CD8-positive, alpha-beta memory T cell (primary cell): Measurements from ENCODE around the gene TFCP2L1. TPM values are rescaled to one million over a fixed set of nuclear protein-coding genes. Genes with fewer than 3 reads are reported as not detected.

Experiments used
- CTCF ChIA-PET: fragments of 350-600 bp; sonication (Branson Sonifier 250); formaldehyde crosslinking; loops from one replicate; lab custom pipeline; 2021; ENCODE audit warnings: antibody characterized with exemption; lab: Charles Lee
- POLR2A ChIA-PET: fragments of 350-600 bp; sonication (Branson Sonifier 250); formaldehyde crosslinking; loops from one replicate; lab custom pipeline; 2021; ENCODE audit warnings: antibody characterized with exemption; lab: Charles Lee
- DNase-seq, 5 donors: peaks; one replicate each; pipeline versions ENCODE4 v3.0.0 to v3.0.0-alpha.2; 2020 to 2022; ENCODE audit warnings: mixed read lengths in 1 of 5
- H3K27ac ChIP-seq: one replicate; pipeline ENCODE4 v1.7.0; 2013; ENCODE audit warnings: low read depth, mild to moderate bottlenecking, low read length, moderate library complexity
- H3K27me3 ChIP-seq: 2 replicates; pipeline ENCODE4 v1.7.0; 2013; ENCODE audit warnings: low read length, mild to moderate bottlenecking; ENCODE audit not compliant: insufficient read depth, poor library complexity, severe bottlenecking
- H3K36me3 ChIP-seq: 2 replicates; pipeline ENCODE4 v1.7.0; 2013; ENCODE audit warnings: mild to moderate bottlenecking, low read length, moderate library complexity; ENCODE audit not compliant: insufficient read depth
- H3K4me1 ChIP-seq: 2 replicates; pipeline ENCODE4 v1.7.0; 2013; ENCODE audit warnings: mild to moderate bottlenecking, low read length, moderate library complexity; ENCODE audit not compliant: insufficient read depth
- H3K4me3 ChIP-seq: 2 replicates; pipeline ENCODE4 v1.7.0; 2013; ENCODE audit warnings: mild to moderate bottlenecking, low read length
- H3K9me3 ChIP-seq: 2 replicates; pipeline ENCODE4 v1.7.0; 2013; ENCODE audit warnings: mild to moderate bottlenecking, low read length
- H3K27ac Mint-ChIP-seq, 8 donors: one replicate each; pipeline ENCODE4 v1.8.0; 2020 to 2021; ENCODE audit warnings: mixed read lengths in 8 of 8, mild to moderate bottlenecking in 6 of 8, inconsistent platforms in 3 of 8, moderate library complexity in 3 of 8
- H3K27me3 Mint-ChIP-seq, 2 donors: one replicate each; pipeline ENCODE4 v1.8.0; 2020 to 2021; ENCODE audit warnings: mixed read lengths in 2 of 2, mild to moderate bottlenecking in 1 of 2, moderate library complexity in 1 of 2
- H3K36me3 Mint-ChIP-seq, 3 donors: one replicate each; pipeline ENCODE4 v1.8.0; 2020 to 2021; ENCODE audit warnings: mixed read lengths in 3 of 3, inconsistent platforms in 1 of 3, mild to moderate bottlenecking in 1 of 3
- H3K4me1 Mint-ChIP-seq, 3 donors: one replicate each; pipeline ENCODE4 v1.8.0; 2020 to 2021; ENCODE audit warnings: mixed read lengths in 3 of 3, inconsistent platforms in 1 of 3, mild to moderate bottlenecking in 1 of 3
- H3K4me3 Mint-ChIP-seq, 7 donors: one replicate each; pipeline ENCODE4 v1.8.0; 2020 to 2021; ENCODE audit warnings: mixed read lengths in 7 of 7, mild to moderate bottlenecking in 6 of 7, moderate library complexity in 4 of 7, inconsistent platforms in 2 of 7
- H3K9me3 Mint-ChIP-seq, 5 donors: one replicate each; pipeline ENCODE4 v1.8.0; 2020 to 2022; ENCODE audit warnings: mixed read lengths in 5 of 5, mild to moderate bottlenecking in 3 of 5, moderate library complexity in 2 of 5, inconsistent platforms in 1 of 5
- polyA plus RNA-seq: library from polyadenylated mRNA; unstranded; fragments of 300-500 nt; fragmentation: Illumina TruSeq; gene quantifications from one replicate; pipeline ENCODE4 v1.2.3, GENCODE V29; 2021
- total RNA-seq, 2 experiments: library from RNA; stranded (reverse); gene quantifications; one replicate each; pipeline ENCODE4 v1.2.3, GENCODE V29; 2021

TFCP2L1 gene
- total and polyA plus RNA-seq, 3 experiments from 2014 or later: 0.11 to 0.45 (median 0.16) TPM

GRCh38 chr2:121202541-121203310, 82.3 kb downstream of the TFCP2L1 start:
- H3K4me1 ChIP-seq: no peaks in the 10 kb centered on the region
- CTCF ChIA-PET: no interaction called here

GRCh38 chr2:121201796-121202195, 83.2 kb downstream of the TFCP2L1 start:
- Mint-ChIP-seq H3K4me3 (no peak overlapping the region), H3K27me3 (no peaks in the 10 kb centered on the region), H3K36me3 (no peaks in the 10 kb centered on the region), H3K4me1 (no peaks in the 10 kb centered on the region), H3K27ac (no peak overlapping the region), H3K9me3 (no peaks in the 10 kb centered on the region)
- DNase-seq: no peak
- ChIA-PET POLR2A (no interaction called here), CTCF (no interaction called here)
- Histone ChIP-seq H3K9me3 (no peaks in the 10 kb centered on the region), H3K4me1 (no peaks in the 10 kb centered on the region), H3K36me3 (no peaks in the 10 kb centered on the region), H3K4me3 (no peak overlapping the region), H3K27me3 (no peaks in the 10 kb centered on the region), H3K27ac (no peak overlapping the region)

More at GRCh38 chr2:121202541-121203310, 82.3 kb downstream of the TFCP2L1 start:
- no peaks in the 10 kb centered on the region for H3K9me3 ChIP-seq
- no peaks in the 10 kb centered on the region for H3K27me3 ChIP-seq
- no peak overlapping the region for H3K27ac ChIP-seq
- H3K36me3 ChIP-seq: no peaks in the 10 kb centered on the region
- H3K4me3 ChIP-seq: no peak overlapping the region
- no peak for DNase-seq
- Mint-ChIP-seq H3K27ac (no peak overlapping the region), H3K27me3 (no peaks in the 10 kb centered on the region), H3K4me3 (no peak overlapping the region), H3K9me3 (no peaks in the 10 kb centered on the region), H3K36me3 (no peaks in the 10 kb centered on the region), H3K4me1 (no peaks in the 10 kb centered on the region)
- POLR2A ChIA-PET: no interaction called here

GRCh38 chr2:121200419-121201315, 84.3 kb downstream of the TFCP2L1 start:
- no peaks in the 10 kb centered on the region for H3K9me3 ChIP-seq
- H3K36me3 ChIP-seq: no peaks in the 10 kb centered on the region
- Mint-ChIP-seq H3K27ac (no peak overlapping the region), H3K36me3 (no peaks in the 10 kb centered on the region), H3K9me3 (no peaks in the 10 kb centered on the region), H3K4me3 (no peak overlapping the region), H3K27me3 (no peaks in the 10 kb centered on the region), H3K4me1 (no peaks in the 10 kb centered on the region)
- H3K27me3 ChIP-seq: no peaks in the 10 kb centered on the region
- H3K27ac ChIP-seq: no peak overlapping the region
- no peak for DNase-seq
- no peak overlapping the region for H3K4me3 ChIP-seq
- no peaks in the 10 kb centered on the region for H3K4me1 ChIP-seq
- ChIA-PET POLR2A (no interaction called here), CTCF (no interaction called here)

GRCh38 chr2:121200011-121200347, 85.0 kb downstream of the TFCP2L1 start:
- H3K4me3 ChIP-seq: no peak overlapping the region
- no peak overlapping the region for H3K4me3 Mint-ChIP-seq
- H3K27ac Mint-ChIP-seq: no peak overlapping the region
- H3K36me3 ChIP-seq: no peaks in the 10 kb centered on the region
- H3K9me3 ChIP-seq: no peaks in the 10 kb centered on the region
- H3K9me3 Mint-ChIP-seq: no peaks in the 10 kb centered on the region
- no peaks in the 10 kb centered on the region for H3K4me1 ChIP-seq
- no peaks in the 10 kb centered on the region for H3K36me3 Mint-ChIP-seq
- H3K4me1 Mint-ChIP-seq: no peaks in the 10 kb centered on the region
- ChIA-PET POLR2A (no interaction called here), CTCF (no interaction called here)
- DNase-seq: no peak
- H3K27me3 ChIP-seq: no peaks in the 10 kb centered on the region
- H3K27me3 Mint-ChIP-seq: peaks cover 0 to 2% of the 10 kb centered on the region in 2 donors
- no peak overlapping the region for H3K27ac ChIP-seq

GRCh38 chr2:121199281-121200010, 85.6 kb downstream of the TFCP2L1 start:
- ChIA-PET POLR2A (no interaction called here), CTCF (no interaction called here)
- no peak overlapping the region for H3K4me3 ChIP-seq
- H3K9me3 ChIP-seq: no peaks in the 10 kb centered on the region
- Mint-ChIP-seq H3K4me3 (no peak overlapping the region), H3K27me3 (peaks cover 0 to 2% of the 10 kb centered on the region in 2 donors), H3K27ac (no peak overlapping the region), H3K36me3 (no peaks in the 10 kb centered on the region), H3K9me3 (no peaks in the 10 kb centered on the region), H3K4me1 (no peaks in the 10 kb centered on the region)
- DNase-seq: no peak
- H3K27me3 ChIP-seq: no peaks in the 10 kb centered on the region
- H3K4me1 ChIP-seq: no peaks in the 10 kb centered on the region
- no peaks in the 10 kb centered on the region for H3K36me3 ChIP-seq
- H3K27ac ChIP-seq: no peak overlapping the region

GRCh38 chr2:121197369-121198091, 87.5 kb downstream of the TFCP2L1 start:
- Histone ChIP-seq H3K27me3 (no peaks in the 10 kb centered on the region), H3K27ac (no peak overlapping the region), H3K4me1 (no peaks in the 10 kb centered on the region), H3K9me3 (no peaks in the 10 kb centered on the region), H3K36me3 (no peaks in the 10 kb centered on the region), H3K4me3 (no peak overlapping the region)
- no peaks in the 10 kb centered on the region for H3K9me3 Mint-ChIP-seq
- no peaks in the 10 kb centered on the region for H3K36me3 Mint-ChIP-seq
- POLR2A ChIA-PET: no interaction called here
- DNase-seq: no peak
- no peak overlapping the region for H3K27ac Mint-ChIP-seq
- no peaks in the 10 kb centered on the region for H3K4me1 Mint-ChIP-seq
- peaks cover 0 to 2% of the 10 kb centered on the region in 2 donors for H3K27me3 Mint-ChIP-seq
- no peak overlapping the region for H3K4me3 Mint-ChIP-seq
- CTCF ChIA-PET: no interaction called here

- H3K36me3 ChIP-seq: no peaks in the 10 kb centered on the region
- Mint-ChIP-seq H3K4me3 (no peak overlapping the region), H3K9me3 (no peaks in the 10 kb centered on the region), H3K27me3 (peaks cover 0 to 2% of the 10 kb centered on the region in 2 donors), H3K27ac (no peak overlapping the region), H3K4me1 (no peaks in the 10 kb centered on the region), H3K36me3 (no peaks in the 10 kb centered on the region)
- no peaks in the 10 kb centered on the region for H3K4me1 ChIP-seq
- ChIA-PET POLR2A (no interaction called here), CTCF (no interaction called here)
- no peaks in the 10 kb centered on the region for H3K27me3 ChIP-seq
- no peaks in the 10 kb centered on the region for H3K9me3 ChIP-seq
- no peak overlapping the region for H3K4me3 ChIP-seq
- no peak overlapping the region for H3K27ac ChIP-seq
- no peak for DNase-seq
Observed at GRCh38 chr2:121196849-121197155, 88.2 kb downstream of the TFCP2L1 start.
